ENCODE results near the gene C2orf72. TPM values are rescaled to one million over a fixed set of nuclear protein-coding genes. Genes with fewer than 3 reads are reported as not detected.

The C2orf72 gene
- total and polyA plus RNA-seq, 10 of the 15 experiments (the other 5 are each of a cell fraction or from before 2014, with no cell fraction given): under 0.01 to 0.29 (median 0.10) TPM; not detected in 6

DNA sequence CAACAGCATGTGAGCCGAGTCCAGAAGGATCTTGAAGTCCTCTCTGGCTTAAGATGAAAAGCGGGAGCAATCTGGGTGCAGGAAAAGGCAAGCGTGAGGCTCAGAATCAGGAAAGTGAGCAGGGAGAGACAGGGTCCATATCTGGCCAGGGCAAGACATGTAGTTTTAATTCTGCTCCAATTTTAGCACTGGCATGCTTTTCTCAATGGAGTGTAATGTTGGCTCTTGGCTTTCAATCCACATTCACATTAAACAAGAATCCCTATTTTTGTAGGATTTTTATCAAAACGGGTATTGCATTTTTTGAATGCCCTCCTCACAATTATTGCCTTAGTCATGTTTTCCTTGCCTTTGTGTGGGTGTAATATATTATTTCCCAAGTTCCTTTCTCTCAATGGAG lies 35.4 kb upstream of the C2orf72 start:
- ChIA-PET CTCF (interaction anchor here (1.6 kb wide), 1 partner anchor 14 kb away, joined by 4 read pairs; no protein-coding TSS in a partner anchor), SMC1A (ENCODE audit: uncharacterized antibody, unreplicated experiment) (no interaction called here), POLR2A (no interaction called here), RAD21 (ENCODE audit: unreplicated experiment) (no interaction called here)
- Histone ChIP-seq H3K27ac (ENCODE audit: control insufficient read depth, insufficient read depth) (no peak overlapping the region), H3K9ac (ENCODE audit: control insufficient read depth, insufficient read depth, low read length) (no peak overlapping the region), H3K36me3 (ENCODE audit: control insufficient read depth in 2 of 2, insufficient read depth in 2 of 2, low read length in 1 of 2) (no peaks in the 10 kb centered on the region), H3K79me2 (ENCODE audit: control insufficient read depth, insufficient read depth, low read length) (no peaks in the 10 kb centered on the region), H4K20me1 (ENCODE audit: control insufficient read depth, insufficient read depth) (no peaks in the 10 kb centered on the region), H3K4me3 (no peak overlapping the region), H3K9me3 (replicated peaks; ENCODE audit: control insufficient read depth, insufficient read depth, low read length) (no peaks in the 10 kb centered on the region; the same call in 2 of the 3 replicates), H3K4me2 (ENCODE audit: control insufficient read depth, insufficient read depth) (no peak overlapping the region), H3K4me1 (ENCODE audit: control insufficient read depth, insufficient read depth, low read length) (no peaks in the 10 kb centered on the region), H2AFZ (ENCODE audit: control insufficient read depth, low read depth, low read length) (no peak overlapping the region), H3K27me3 (replicated peaks in 1 of 2; ENCODE audit: control insufficient read depth in 2 of 2, insufficient read depth in 2 of 2, low read length in 1 of 2) (peaks cover 0 to 1% of the 10 kb centered on the region in 2 experiments; a peak in 3 of 4 replicates)
- FAIRE-seq (no peak), DNase-seq (ENCODE audit: low read depth, low spot score) (no peak), ATAC-seq (no peak)
- intact Hi-C loops (cut with micrococcal nuclease; ENCODE audit: unreplicated experiment) (no loop called here), in situ Hi-C loops (cut with MboI) (no loop called here)
- no TSS peak for BruUV-seq (replicated peaks)
- 32% methylated on average over 4 of the region's 4 CpGs for WGBS (ENCODE audit: insufficient coverage, insufficient replicate concordance, low lambda C conversion rate, missing lambda C conversion rate)
- TF ChIP-seq USF1 (IDR thresholded peaks at IDR 0.05; ENCODE audit: borderline replicate concordance, extremely low read length, insufficient read depth, low read depth, low read length): no peak
- no peak for TF ChIP-seq JUND (IDR thresholded peaks at IDR 0.05; ENCODE audit: low read depth, low read length)
- TF ChIP-seq E2F4 (IDR thresholded peaks at IDR 0.05; ENCODE audit: low read depth, low read length): no peak
- TF ChIP-seq MYC (IDR thresholded peaks at IDR 0.05; ENCODE audit: insufficient read depth, insufficient read length, insufficient replicate concordance, low read length, severe bottlenecking): no peak
- TF ChIP-seq, protein P1, sequence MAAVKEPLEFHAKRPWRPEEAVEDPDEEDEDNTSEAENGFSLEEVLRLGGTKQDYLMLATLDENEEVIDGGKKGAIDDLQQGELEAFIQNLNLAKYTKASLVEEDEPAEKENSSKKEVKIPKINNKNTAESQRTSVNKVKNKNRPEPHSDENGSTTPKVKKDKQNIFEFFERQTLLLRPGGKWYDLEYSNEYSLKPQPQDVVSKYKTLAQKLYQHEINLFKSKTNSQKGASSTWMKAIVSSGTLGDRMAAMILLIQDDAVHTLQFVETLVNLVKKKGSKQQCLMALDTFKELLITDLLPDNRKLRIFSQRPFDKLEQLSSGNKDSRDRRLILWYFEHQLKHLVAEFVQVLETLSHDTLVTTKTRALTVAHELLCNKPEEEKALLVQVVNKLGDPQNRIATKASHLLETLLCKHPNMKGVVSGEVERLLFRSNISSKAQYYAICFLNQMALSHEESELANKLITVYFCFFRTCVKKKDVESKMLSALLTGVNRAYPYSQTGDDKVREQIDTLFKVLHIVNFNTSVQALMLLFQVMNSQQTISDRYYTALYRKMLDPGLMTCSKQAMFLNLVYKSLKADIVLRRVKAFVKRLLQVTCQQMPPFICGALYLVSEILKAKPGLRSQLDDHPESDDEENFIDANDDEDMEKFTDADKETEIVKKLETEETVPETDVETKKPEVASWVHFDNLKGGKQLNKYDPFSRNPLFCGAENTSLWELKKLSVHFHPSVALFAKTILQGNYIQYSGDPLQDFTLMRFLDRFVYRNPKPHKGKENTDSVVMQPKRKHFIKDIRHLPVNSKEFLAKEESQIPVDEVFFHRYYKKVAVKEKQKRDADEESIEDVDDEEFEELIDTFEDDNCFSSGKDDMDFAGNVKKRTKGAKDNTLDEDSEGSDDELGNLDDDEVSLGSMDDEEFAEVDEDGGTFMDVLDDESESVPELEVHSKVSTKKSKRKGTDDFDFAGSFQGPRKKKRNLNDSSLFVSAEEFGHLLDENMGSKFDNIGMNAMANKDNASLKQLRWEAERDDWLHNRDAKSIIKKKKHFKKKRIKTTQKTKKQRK (IDR thresholded peaks at IDR 0.05; ENCODE audit: low read depth, low read length): no peak
- TF ChIP-seq GATAD2B (conservative IDR thresholded peaks at IDR 0.05; ENCODE audit: low read depth): no peak
- no peak for TF ChIP-seq TCF7 (IDR thresholded peaks at IDR 0.05; ENCODE audit: borderline replicate concordance)
- TF ChIP-seq, protein P2, sequence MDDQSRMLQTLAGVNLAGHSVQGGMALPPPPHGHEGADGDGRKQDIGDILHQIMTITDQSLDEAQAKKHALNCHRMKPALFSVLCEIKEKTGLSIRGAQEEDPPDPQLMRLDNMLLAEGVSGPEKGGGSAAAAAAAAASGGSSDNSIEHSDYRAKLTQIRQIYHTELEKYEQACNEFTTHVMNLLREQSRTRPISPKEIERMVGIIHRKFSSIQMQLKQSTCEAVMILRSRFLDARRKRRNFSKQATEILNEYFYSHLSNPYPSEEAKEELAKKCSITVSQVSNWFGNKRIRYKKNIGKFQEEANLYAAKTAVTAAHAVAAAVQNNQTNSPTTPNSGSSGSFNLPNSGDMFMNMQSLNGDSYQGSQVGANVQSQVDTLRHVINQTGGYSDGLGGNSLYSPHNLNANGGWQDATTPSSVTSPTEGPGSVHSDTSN (IDR thresholded peaks at IDR 0.05; ENCODE audit: insufficient replicate concordance, low read depth, low read length): no peak
- TF ChIP-seq ZNF622 (IDR thresholded peaks at IDR 0.05): no peak
- no peak for TF ChIP-seq BHLHE40 (IDR thresholded peaks at IDR 0.05; ENCODE audit: borderline replicate concordance in 1 of 2, low read depth in 2 of 2, low read length in 1 of 2)
- TF ChIP-seq NR2C2 (IDR thresholded peaks at IDR 0.05; ENCODE audit: borderline replicate concordance, control insufficient read depth, insufficient read length, low read depth): no peak
- TF ChIP-seq RCOR1 (conservative IDR thresholded peaks at IDR 0.05; ENCODE audit: low read depth, low read length): no peak
- no peak for TF ChIP-seq PAX5 (IDR thresholded peaks at IDR 0.05; ENCODE audit: borderline replicate concordance, low read depth, low read length)
- TF ChIP-seq SIX5 (IDR thresholded peaks at IDR 0.05; ENCODE audit: low read depth, low read length, severe bottlenecking): no peak
- no peak for TF ChIP-seq SMAD1 (IDR thresholded peaks at IDR 0.05; ENCODE audit: low read depth, partially characterized antibody)
- no peak for TF ChIP-seq IRF4 (IDR thresholded peaks at IDR 0.05; ENCODE audit: low read depth, low read length)
- no peak for TF ChIP-seq CHD1 (IDR thresholded peaks at IDR 0.05; ENCODE audit: low read depth, low read length)
- no peak for TF ChIP-seq EP300 (IDR thresholded peaks at IDR 0.05; ENCODE audit: borderline replicate concordance in 1 of 2, control insufficient read depth in 1 of 2, low read depth in 2 of 2, low read length in 2 of 2)

Data from GM12878 (cell line).